IMR-90 (cell line): ENCODE data around the gene P2RY14.

ENCODE experiments used
- POLR2A ChIP-seq: IDR thresholded peaks from 2 replicates; pipeline ENCODE4 v1.6.1; 2012; ENCODE audit warnings: mild to moderate bottlenecking, low read depth, low read length
- RAD21 ChIP-seq: IDR thresholded peaks from 2 replicates; pipeline ENCODE4 v1.6.1; 2012; ENCODE audit warnings: low read length, improper control_type of control experiment
- RCOR1 ChIP-seq: IDR thresholded peaks from 2 replicates; pipeline ENCODE4 v1.6.1; 2012; ENCODE audit warnings: mild to moderate bottlenecking, low read length, improper control_type of control experiment; ENCODE audit not compliant: insufficient replicate concordance
- RFX5 ChIP-seq: IDR thresholded peaks from 2 replicates; pipeline ENCODE4 v1.8.0; 2012; ENCODE audit warnings: low read depth, mild to moderate bottlenecking, low read length, moderate library complexity
- TF ChIP-seq, protein P1 (sequence below): conservative IDR thresholded peaks from 2 replicates; pipeline ENCODE4 v1.5.1; 2012; ENCODE audit warnings: mild to moderate bottlenecking, low read depth, low read length, improper control_type of control experiment

DNA sequence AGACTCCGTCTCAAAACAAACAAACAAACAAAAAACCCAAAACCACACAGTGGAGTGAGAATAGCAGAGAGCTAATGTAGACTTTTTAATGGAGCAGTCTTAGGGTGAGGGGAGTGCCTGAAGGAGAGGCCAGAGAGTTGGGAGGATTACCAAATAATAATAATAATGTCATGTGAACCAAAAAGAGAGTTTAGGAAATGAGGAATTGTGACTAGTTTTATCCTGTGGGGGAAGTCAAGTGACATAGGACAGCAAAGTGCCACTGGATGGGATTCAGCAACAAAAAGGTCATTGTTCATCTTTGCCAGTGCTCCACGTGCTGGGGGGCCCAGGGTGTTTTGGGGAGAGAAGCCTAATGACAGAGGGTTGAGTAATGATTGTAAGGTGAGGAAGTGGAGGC is 25.4 kb upstream of the P2RY14 start:
- TF ChIP-seq, protein P1, sequence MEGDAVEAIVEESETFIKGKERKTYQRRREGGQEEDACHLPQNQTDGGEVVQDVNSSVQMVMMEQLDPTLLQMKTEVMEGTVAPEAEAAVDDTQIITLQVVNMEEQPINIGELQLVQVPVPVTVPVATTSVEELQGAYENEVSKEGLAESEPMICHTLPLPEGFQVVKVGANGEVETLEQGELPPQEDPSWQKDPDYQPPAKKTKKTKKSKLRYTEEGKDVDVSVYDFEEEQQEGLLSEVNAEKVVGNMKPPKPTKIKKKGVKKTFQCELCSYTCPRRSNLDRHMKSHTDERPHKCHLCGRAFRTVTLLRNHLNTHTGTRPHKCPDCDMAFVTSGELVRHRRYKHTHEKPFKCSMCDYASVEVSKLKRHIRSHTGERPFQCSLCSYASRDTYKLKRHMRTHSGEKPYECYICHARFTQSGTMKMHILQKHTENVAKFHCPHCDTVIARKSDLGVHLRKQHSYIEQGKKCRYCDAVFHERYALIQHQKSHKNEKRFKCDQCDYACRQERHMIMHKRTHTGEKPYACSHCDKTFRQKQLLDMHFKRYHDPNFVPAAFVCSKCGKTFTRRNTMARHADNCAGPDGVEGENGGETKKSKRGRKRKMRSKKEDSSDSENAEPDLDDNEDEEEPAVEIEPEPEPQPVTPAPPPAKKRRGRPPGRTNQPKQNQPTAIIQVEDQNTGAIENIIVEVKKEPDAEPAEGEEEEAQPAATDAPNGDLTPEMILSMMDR = no peak
- no peak for TF ChIP-seq POLR2A
- TF ChIP-seq RFX5 = no peak
- no peak for TF ChIP-seq RCOR1
- TF ChIP-seq RAD21 = no peak
